HG02852 (cell line): ENCODE data around the gene NARS2.

Source experiments
- ATAC-seq: cut with Tn5 transposase; IDR thresholded peaks from one replicate; pipeline ENCODE4 v1.9.1; 2021; ENCODE audit warnings: mild to moderate bottlenecking, moderate library complexity; ENCODE audit not compliant: unreplicated experiment

Gene NARS2

DNA sequence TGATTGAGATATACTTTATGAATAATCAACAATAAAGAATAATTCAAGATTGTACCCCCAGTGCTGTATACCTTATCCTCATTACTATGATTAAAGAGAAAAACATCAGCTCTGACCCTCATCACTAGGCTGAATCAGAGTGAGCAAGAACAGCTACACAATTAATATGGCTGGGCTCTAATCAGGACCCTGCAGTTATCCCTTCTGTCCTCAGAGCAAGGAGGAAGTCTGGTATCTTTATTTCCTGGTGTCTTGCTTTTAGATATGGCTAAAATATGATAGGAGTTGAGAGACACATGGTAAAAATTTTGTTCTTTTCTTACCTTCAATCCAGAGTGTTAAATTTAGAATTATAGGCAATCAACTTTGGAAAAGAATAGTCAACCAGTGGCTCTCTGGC, 128.5 kb downstream of the NARS2 start:
- no peak for ATAC-seq

DNA sequence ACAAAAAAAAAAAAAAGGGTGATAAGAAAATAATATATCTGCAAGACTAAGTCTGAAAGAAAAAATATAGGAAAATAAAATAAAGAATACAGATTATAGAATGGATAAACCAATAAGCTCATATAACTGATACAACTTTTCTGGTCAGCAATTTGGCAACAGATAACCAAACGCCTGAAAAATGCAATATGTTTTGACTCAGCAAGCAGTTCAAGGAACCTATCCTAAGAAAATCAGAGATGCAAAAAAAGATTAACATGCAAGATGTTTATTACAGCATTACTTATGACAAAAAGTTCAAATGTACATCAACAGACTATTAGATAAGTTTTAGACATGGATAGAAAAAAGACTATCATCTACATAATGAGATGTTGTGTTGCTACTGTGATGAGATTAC, 129.9 kb downstream of the NARS2 start:
- no peak for ATAC-seq

DNA sequence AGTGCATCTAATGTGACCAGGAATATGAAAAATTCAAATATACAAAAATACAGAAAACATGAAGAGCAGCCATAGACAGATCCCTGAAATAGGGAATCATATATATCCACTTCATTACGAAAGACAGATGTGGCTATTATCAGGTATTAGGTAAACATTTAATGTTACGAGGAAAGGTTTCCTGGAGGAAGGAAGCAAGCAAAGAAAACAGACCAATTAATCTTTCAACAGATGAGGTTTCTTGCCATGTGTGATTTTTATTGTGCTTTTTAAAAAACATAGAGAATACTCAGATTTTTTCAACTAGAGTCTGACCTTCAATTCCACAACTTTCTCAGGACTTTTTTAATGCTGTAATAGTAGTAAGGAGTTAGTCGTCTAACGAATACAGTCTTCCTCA, 132.7 kb downstream of the NARS2 start:
- ATAC-seq = no peak

DNA sequence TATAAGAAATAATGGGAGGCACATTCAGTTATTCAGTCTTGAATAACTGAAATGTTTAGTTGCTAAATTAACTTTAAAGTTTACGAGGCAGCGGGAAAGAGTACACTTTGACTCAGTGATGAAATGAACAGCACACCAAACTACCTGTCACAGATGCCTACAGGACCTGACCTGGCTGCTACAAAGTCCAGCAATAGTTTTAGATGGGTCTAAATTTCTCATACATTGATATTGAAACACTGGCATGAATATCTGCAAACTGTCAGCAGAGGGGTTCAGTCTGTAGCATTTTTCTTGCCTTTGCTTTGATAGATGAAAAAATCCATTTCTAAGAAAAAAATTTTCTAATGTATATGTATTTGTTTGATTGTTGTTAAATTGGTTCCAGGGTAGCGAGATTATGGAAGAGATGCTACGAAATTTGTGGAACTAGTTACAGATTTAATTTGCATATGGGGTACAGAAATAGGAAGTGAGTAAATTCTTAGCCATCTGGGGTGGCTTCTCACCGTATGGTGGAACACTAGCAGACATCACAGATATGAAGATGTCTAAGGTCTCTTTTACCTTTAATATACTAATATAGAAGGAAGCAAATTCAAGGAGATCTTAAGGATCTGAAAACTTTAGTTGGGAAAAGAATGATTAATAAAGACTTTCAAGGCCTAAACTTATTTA, 136.2 kb downstream of the NARS2 start:
- ATAC-seq = peak; percentile 88

DNA sequence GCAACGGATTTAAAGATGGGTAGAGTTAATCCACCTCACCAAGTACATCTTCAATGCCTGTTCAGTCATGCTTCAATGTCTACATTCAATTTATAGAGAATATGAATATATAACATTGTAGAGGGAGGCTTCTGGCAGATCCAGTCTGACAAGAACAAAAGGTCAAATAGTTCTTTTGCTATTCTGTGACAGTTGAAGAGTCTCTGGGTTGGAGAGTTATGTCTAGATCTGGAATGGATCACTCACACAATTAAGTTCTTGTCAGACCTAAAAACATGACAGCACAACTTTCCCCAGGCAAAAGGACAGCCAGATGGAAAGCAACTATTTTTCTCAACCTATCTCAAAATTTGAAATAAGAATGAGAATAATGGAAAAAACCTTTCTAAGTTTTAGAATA, 141.7 kb downstream of the NARS2 start:
- no peak for ATAC-seq

DNA sequence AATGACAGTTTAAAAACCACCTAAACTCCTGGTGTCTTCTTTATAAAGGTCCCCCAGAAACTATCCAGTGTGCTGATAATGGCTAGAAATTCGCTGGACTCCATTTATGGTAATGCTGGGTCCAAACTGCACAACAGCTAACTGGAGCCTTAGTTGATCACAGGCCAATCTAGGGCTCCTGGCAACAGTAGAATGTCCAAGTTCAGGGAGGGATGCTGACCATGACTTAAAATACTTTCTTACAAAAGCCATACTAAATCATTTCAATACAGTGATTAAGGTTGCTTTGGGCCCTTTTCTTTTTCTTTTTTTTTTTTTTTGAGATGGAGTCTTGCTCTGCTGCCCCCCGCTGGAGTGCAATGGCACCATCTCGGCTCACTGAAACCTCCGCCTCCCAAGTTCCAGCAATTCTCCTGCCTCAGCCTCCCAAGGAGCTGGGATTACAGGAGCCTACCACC, 142.6 kb downstream of the NARS2 start:
- ATAC-seq = no peak

DNA sequence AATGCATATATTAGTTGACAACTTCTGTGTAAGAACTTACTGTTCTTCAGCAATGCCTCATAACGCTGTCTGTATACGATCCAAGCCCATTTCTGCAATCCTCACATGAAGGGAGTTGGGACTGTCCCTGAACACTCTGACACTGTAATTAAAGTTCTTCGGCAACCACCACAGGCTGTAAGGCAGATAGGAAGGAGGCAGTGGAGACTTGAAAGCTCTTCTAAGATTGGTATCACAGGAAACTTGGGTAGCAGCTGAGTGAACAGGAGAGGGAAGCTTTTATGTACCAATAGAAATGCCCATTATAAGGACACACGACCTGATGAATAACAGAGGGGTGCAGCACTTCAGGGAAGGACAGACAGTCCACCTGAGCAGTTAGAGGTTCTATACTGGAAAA, 145.0 kb downstream of the NARS2 start:
- ATAC-seq = no peak

DNA sequence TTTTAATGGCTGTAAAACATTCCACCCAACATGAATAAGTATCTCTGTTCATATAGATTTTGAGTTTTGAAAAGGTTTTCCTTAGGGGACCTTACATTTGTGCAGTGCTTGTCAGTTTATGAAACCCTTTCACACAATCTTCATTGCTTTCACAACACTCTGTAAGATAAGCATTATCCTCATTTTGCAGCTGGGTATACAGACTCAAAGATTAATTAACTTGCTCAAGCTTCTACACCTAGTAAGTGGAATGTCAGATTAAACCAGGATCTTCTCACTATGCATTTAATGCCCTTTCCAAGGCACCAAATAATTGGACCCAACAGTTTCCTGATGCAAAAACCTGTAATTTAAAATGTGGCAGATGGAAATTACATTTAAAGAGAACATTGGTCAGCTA, 145.5 kb downstream of the NARS2 start:
- no peak for ATAC-seq

DNA sequence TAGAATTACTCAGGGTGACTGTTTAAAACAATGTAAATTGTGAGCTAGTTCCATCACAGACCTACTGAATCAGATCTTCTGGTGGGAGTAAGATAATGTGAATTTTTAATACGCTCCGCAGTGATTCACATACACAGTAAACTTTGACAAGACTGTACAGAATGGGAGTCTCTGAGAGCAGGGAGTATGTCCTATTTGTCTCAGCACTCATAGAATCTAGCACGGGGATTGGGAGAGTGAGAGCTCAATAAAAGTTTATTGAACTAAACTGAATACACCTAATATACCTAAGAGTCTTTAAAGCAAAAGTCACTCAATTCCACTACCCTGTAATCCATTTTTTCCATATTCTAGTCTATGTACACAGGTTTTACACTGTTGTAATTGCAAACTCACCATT, 145.9 kb downstream of the NARS2 start:
- no peak for ATAC-seq

DNA sequence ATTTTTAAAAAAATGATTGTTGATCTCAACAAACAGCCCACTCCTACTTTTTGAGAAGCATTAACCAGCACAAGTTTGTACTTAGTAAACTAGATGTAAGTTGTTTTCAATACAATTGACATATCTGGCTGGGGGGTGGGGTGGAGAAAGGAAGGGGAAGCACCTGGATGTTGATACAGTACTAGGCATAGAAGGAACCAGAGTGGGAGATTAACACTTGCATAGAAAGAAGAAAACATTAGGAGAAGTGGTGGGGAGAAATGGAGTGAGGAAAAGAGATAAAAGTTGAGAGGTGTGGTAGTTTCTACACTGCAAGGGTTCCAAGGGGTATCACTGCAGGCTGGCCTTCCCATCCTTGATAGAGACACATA, 146.4 kb downstream of the NARS2 start:
- ATAC-seq = no peak

DNA sequence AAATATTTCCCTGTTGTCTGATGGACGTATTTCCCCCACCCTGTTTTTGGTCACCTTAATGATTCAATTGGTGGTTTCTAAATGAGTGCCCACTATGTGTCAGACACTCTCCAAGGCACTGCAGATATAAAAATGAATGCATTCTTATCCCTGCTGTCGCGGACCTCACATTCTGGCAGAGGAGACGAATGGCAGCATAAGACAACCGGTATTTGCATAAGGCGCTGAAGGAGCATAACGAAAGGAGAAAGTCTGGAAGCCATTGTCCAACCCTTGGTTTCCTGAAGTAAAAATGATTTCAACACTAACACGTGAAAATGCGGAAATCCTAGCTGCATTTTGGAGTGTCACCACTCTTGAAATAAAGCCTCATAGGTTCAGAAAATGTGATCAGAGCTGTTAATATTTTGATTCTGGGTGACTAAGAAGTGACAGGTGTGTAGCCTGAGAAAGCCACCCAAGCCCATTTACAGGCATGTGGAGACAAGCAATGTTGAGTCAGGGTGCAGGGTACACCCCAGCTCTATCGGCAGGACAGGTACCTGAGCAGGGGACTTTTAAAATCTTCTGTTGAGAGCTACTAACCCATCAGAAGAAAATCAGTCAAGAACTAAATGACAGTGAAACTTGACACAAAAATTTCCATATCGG, 146.9 kb downstream of the NARS2 start:
- ATAC-seq = peak; percentile 46

DNA sequence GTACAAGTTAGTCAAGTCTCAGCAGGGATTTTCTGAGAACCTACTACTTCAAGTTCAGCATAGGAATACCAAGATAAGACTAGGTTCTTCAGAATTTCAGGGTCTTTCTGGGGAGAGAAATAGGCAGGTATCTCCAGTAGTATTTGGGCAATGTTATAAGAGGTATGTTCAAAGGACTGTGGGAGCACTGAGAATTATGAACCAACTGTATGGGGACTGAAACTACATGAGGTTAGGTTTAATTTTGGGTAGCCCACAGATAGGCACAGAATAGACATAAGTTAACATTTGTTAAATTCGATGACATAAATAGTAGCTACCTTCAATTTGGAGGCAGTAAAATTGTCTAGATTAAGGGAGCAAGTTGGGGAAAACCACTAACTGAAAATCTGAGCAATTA, 147.8 kb downstream of the NARS2 start:
- no peak for ATAC-seq

DNA sequence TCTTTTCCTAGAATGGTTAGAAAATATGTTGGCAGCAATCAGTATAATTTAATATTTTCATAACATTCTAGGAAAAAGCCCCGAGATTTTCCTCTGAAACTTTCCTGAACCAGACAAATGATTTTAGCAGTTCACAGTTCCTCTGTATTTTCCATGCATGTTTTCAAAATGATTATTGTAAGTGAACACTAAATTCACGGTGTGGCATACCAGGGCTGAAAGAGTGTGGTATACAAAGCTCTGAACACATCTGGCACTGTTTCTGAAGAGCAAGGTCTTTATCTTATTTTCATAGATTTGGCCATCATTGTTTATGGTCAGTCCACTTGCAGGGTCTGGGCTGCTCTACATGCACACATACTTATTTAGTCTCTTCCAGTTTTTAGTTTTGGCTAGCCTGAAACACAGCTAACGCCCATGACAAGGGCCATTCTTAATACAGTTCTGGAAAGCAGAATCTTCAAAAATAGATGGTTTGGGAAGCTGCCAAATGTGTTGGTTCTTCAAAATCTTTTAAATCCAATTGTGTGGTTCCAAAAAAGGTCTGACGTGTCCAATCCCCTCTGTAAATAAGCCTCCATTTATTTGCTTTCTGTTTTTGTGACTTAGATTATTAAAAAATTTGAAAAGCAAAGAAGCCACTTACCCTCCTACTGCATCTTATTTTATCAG, 149.1 kb downstream of the NARS2 start:
- no peak for ATAC-seq

DNA sequence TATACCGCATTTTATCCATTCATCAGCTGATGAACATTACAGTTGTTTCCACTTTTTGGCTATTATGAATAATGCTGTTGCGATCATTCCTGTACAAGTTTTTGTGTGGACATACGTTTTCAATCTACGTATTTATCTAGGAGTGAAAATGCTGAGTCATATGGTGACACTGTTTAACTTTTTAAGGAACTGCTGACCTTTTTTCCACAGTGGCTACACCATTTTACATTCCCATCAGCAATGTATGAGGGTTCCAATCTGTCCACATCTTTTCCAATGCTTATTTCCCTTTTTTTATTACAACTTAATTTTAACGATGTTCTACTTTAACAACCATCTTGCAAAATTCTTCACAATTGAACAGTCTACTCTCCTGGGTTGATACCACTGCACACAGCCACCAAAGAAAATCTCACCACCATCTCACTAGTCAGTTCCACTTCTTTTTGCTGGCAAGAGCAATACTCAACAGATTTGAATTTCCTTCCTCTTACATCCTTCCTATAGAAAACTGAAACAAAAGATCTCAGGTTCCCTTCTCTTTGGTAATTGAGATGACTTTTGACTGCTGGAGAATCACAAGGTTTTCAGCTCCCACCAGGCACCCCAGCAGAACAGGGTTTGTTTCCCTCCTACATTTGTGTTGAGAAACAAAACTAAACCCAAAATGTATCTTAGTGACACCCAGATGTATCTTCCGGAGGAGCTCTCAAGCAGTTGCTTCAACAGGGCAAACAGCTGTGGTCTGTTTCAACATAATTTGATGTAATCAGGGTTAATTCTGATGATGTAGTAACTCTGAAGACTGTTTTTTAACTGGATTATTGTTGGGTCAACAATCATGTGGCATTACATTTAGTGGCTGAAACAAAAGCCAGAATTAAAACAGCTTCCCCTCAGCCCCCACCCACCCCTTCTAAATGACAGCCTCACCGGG, 150.1 kb downstream of the NARS2 start:
- peak; percentile 37 for ATAC-seq

DNA sequence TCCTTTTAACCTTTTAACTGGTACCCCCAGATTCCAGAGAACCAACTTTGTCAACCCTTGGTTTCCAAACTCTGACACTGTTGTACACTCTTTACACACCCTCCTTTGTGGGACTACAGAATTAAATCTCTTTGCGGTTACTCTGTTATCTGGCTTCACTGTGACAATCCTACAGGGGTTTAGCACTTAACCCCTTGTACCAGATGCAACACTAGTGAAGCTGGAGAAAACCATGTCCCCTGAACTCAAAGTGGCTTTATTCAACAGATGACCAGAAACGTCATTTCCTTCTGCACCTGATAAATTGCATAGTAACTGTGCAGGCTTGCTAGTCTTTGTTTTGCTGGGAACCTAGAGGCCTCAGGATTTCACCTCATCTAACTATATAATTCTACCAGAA, 151.4 kb downstream of the NARS2 start:
- ATAC-seq = no peak

DNA sequence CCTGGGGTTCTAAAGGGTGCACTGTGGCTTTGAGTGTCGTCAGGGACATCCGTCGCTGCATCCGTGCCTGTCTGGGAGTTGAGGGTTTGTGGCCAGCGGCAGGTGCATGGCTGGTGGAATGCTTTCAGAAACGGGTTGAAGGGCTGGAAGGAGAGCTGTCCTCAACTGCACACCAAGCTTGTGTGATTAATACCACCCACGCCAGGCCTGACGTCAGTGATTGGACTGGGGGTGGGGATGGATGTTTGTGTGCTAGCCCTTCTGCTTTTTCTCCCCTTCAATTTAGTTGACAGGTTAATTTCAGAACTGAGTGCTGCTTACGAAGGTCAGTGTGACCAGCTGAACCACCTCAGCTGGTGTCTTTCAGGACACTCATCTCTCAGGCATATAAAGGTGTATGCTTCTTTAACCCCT, 153.9 kb downstream of the NARS2 start:
- ATAC-seq = no peak

DNA sequence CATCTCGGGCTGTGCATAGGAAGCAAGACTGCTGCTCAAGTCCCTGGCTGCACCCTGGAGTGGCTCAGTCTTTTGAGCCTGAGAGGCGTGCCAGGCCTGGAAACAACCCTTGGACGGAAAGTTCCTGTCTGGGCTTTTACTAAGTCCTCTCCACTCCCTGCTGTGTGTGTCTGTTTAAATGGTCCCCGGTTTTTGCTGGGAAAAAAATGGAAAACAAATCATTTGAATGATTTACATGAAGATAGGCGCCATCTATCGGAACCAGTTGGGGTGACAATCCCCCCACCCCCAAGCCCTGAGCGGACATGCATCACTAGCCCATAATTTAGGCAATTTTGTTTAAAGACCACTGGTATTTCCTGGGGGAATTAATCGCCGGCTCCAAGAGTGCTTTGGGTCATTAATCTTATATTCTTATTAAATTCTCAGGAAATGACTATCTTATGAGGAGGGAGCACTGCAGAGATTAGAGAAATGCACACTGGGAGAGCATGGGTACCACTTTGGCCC, 154.4 kb downstream of the NARS2 start:
- ATAC-seq = no peak

DNA sequence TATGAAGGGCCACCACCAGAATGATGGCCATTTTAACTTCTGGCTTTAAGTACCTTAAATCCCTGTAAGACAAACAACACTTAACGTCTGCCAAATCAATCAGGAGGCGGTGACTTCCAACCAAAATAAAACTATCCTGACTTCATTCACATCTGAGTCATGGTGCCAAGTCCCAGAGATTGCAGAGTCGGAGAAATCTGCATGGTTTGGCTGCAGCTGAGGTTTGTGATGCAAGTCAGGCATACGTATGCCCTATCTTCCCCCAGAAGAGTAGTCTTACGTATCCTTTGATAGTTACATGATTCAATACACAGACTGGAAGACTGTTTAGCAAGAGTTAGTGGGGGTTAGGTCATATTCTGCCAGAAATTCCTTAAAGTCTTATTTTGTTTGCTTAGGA, 155.3 kb downstream of the NARS2 start:
- no peak for ATAC-seq

DNA sequence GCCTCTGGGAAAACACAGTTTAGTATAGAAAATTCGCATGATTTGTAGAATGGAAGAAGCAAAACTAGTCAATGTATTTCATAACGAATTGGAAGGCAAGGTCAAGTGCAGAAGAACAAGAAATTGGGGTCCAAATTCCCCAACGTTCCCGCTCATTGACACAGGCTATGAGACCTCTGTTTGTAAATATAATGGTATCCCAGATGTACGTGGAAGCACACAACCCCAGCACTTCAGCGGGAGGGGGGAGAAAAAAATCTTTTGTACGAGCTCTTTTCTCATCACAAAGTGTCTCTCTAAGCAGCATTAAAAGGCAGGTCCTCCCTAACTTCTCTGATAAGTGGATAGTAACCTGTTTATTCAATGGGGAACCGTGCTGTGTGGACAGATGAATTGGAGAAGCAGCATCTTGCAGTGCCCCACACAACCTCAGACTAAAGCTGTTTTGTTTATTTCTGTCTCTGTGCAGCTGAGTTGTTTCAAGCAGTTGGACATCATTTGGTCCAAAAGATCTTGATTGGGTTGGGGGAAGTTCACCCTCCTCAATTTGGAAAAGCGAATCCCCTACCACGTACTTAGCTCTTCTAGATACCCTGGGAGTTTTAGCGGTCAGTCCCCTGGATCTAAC, 156.0 kb downstream of the NARS2 start:
- ATAC-seq = no peak

DNA sequence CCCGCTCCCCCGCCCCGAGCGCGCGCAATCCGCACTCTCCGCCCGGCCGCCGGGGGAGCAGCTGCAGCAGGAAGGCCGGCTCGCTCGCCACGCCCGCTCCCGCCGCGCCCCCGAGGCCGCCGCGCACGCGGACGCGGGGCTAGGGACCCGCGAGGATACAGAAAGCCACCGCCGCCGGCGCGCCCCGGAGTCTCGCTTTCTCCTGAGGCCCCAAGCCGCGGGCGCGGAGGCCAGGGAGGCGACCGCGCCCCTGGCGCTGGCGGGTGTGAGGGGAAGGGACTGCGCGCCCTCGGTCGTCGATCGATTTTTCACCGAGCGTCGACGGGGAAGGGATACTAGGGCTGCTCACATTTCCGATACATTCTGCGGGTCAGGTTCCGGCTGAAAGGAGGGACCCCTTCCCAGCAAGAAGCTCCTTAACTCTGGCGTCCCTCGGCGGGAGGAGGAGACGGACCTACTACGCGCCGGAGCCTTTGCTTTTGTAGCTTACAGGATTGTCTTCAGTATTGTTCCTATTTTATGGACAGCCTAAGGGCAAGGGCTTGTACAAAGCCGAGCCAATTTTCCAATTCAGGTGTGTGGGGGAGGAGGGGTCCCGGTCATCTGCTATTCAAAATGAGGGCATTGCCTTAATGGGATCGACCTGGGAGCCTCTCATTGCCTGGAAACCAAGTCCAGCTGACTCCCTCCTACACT, 156.6 kb downstream of the NARS2 start:
- peak; percentile 49 for ATAC-seq
